Liver (tissue), 9 donors: ENCODE measurements around the gene GRID1. TPM values are rescaled to one million over a fixed set of nuclear protein-coding genes. Genes with fewer than 3 reads are reported as not detected.

ENCODE experiments used
- DNase-seq: peaks from one replicate; pipeline ENCODE4 v3.0.0-alpha.2; 2017; ENCODE audit warnings: low spot score
- H3K27ac ChIP-seq, 2 donors: one replicate each; pipeline ENCODE4 v1.7.0; 2013; ENCODE audit warnings: inconsistent platforms in 2 of 2, low read length in 2 of 2, control low read depth in 1 of 2, low read depth in 1 of 2, mild to moderate bottlenecking in 1 of 2
- H3K27me3 ChIP-seq, 4 donors: one replicate each; pipeline versions ENCODE4 v1.6.1 to v1.7.0; 2013; ENCODE audit warnings: low read length in 3 of 4, inconsistent platforms in 1 of 4, mild to moderate bottlenecking in 1 of 4, moderate library complexity in 1 of 4; ENCODE audit not compliant: control insufficient read depth in 4 of 4, insufficient read depth in 4 of 4
- H3K36me3 ChIP-seq, 4 donors: one replicate each; pipeline versions ENCODE4 v1.6.1 to v1.7.0; 2013; ENCODE audit warnings: low read length in 3 of 4, mild to moderate bottlenecking in 3 of 4, low read depth in 1 of 4, moderate library complexity in 1 of 4; ENCODE audit not compliant: control insufficient read depth in 4 of 4, insufficient read depth in 3 of 4
- H3K4me1 ChIP-seq, 4 donors: one replicate each; pipeline versions ENCODE4 v1.6.1 to v1.7.0; 2013; ENCODE audit warnings: low read length in 3 of 4, mild to moderate bottlenecking in 3 of 4, moderate library complexity in 1 of 4; ENCODE audit not compliant: control insufficient read depth in 4 of 4, insufficient read depth in 4 of 4
- H3K4me3 ChIP-seq, 3 donors: one replicate each; pipeline versions ENCODE4 v1.6.1 to v1.7.0; 2013; ENCODE audit warnings: low read length in 3 of 3, control low read depth in 1 of 3, low read depth in 1 of 3, mild to moderate bottlenecking in 1 of 3
- H3K9ac ChIP-seq, 2 donors: one replicate each; pipeline ENCODE4 v1.7.0; 2013; ENCODE audit warnings: low read length in 2 of 2, mild to moderate bottlenecking in 2 of 2, moderate library complexity in 2 of 2, control low read depth in 1 of 2, low read depth in 1 of 2
- H3K9me3 ChIP-seq, 4 donors: one replicate each; pipeline versions ENCODE4 v1.6.1 to v1.7.0; 2013; ENCODE audit warnings: low read length in 3 of 4; ENCODE audit not compliant: control insufficient read depth in 4 of 4
- EGR1 ChIP-seq, 2 donors: IDR thresholded peaks; 2 replicates each; pipeline ENCODE4 v1.6.1; 2016 to 2018; ENCODE audit warnings: antibody characterized with exemption in 2 of 2, low read depth in 2 of 2
- FOXA1 ChIP-seq: IDR thresholded peaks from 2 replicates; pipeline ENCODE4 v1.6.1; 2016; ENCODE audit warnings: antibody characterized with exemption
- FOXA2 ChIP-seq: IDR thresholded peaks from 2 replicates; pipeline ENCODE4 v1.6.1; 2016; ENCODE audit warnings: antibody characterized with exemption
- GABPA ChIP-seq, 2 donors: IDR thresholded peaks in 1 of 2; conservative IDR thresholded peaks in 1 of 2; 2 replicates each; pipeline ENCODE4 v1.6.1; 2016; ENCODE audit warnings: antibody characterized with exemption in 2 of 2, mild to moderate bottlenecking in 1 of 2, moderate library complexity in 1 of 2
- HNF4A ChIP-seq, 2 donors: conservative IDR thresholded peaks; 2 replicates each; pipeline ENCODE4 v1.6.1; 2016; ENCODE audit warnings: antibody characterized with exemption in 2 of 2, mild to moderate bottlenecking in 2 of 2
- HNF4G ChIP-seq: IDR thresholded peaks from 2 replicates; pipeline ENCODE4 v1.6.1; 2016; ENCODE audit warnings: antibody characterized with exemption
- JUND ChIP-seq, 2 donors: IDR thresholded peaks; 2 replicates each; pipeline ENCODE4 v1.6.1; 2016; ENCODE audit warnings: antibody characterized with exemption in 2 of 2
- NR2F2 ChIP-seq: IDR thresholded peaks from 2 replicates; pipeline ENCODE4 v1.6.1; 2016; ENCODE audit warnings: antibody characterized with exemption
- RAD21 ChIP-seq, 2 donors: IDR thresholded peaks; 2 replicates each; pipeline ENCODE4 v1.6.1; 2016; ENCODE audit warnings: antibody characterized with exemption in 2 of 2, mild to moderate bottlenecking in 2 of 2
- RXRA ChIP-seq, 2 donors: IDR thresholded peaks; 2 replicates each; pipeline ENCODE4 v1.6.1; 2017 to 2018; ENCODE audit warnings: antibody characterized with exemption in 2 of 2, mild to moderate bottlenecking in 1 of 2
- SP1 ChIP-seq: IDR thresholded peaks from 2 replicates; pipeline ENCODE4 v1.6.1; 2018; ENCODE audit warnings: antibody characterized with exemption, mild to moderate bottlenecking
- TAF1 ChIP-seq: conservative IDR thresholded peaks from 2 replicates; pipeline ENCODE4 v1.6.1; 2016; ENCODE audit warnings: antibody characterized with exemption, mild to moderate bottlenecking
- YY1 ChIP-seq: IDR thresholded peaks from 2 replicates; pipeline ENCODE4 v1.6.1; 2016; ENCODE audit warnings: antibody characterized with exemption, mild to moderate bottlenecking
- WGBS: extraction: QIAGEN DNeasy Blood & Tissue Kit; methylation state at CpG from one replicate; pipeline ENCODE4 v1.1.7; 2013; 5-methylcytosine and 5-hydroxymethylcytosine counted together
- polyA plus RNA-seq, 2 donors: library from polyadenylated mRNA; stranded (reverse) in 1 of 2; unstranded in 1 of 2; fragments of 200-250 nt in 1 of 2; fragments of >200 nt in 1 of 2; fragmentation: Nextera tagmentation in 1 of 2; extraction: Ambion mirVana in 1 of 2; gene quantifications; one replicate each; pipeline versions ENCODE4 v1.2.1 to v1.2.3, GENCODE V29; 2013 to 2015
- total RNA-seq, 2 donors: library from RNA; depleted of rRNA; stranded (reverse); fragments of >200 nt; gene quantifications; one replicate each; pipeline ENCODE4 v1.2.3, GENCODE V29; 2014
- TF ChIP-seq, protein P1 (sequence below): fragments of 150-350 bp; IDR thresholded peaks from 2 replicates; pipeline ENCODE4 v1.5.1; 2017; ENCODE audit warnings: improper control_type of control experiment, low read depth, low read length; ENCODE audit not compliant: missing input control
- TF ChIP-seq, protein P2 (sequence below): IDR thresholded peaks from 2 replicates; pipeline ENCODE4 v1.6.1; 2016; ENCODE audit warnings: antibody characterized with exemption, mild to moderate bottlenecking
- TF ChIP-seq, protein P3 (sequence below): IDR thresholded peaks from 2 replicates; pipeline ENCODE4 v1.6.1; 2016; ENCODE audit warnings: antibody characterized with exemption
- TF ChIP-seq, protein P4 (sequence below): IDR thresholded peaks from 2 replicates; pipeline ENCODE4 v1.6.1; 2016; ENCODE audit warnings: antibody characterized with exemption
- TF ChIP-seq, protein P5 (sequence below): IDR thresholded peaks from 2 replicates; pipeline ENCODE4 v1.6.1; 2016; ENCODE audit warnings: antibody characterized with exemption
- donor health status: healthy.
- donor health status: healthy.
- donor health status: healthy.
- donor health status: healthy.
- donor health status: healthy.

GRID1 gene
- total and polyA plus RNA-seq, 4 donors = 0.09 to 0.17 (median 0.14) TPM; not detected in 1

DNA sequence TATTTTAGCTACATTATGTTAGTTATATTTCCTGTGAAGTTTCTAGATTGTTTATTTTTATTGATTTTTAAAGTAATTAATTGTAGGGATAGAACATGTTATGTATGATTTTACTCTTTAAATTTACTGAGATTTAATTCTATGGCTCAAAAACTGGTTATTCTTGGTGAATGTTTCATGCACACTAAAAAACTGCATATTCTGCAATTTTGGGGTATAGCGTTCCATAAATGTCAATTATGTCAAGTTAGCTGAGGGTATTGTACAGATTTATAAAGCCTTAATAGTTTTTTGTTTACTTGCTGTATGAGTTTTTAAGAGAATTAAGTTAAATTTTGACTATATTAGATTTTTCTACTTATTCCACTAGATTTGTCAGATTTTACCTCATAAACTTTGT is 669.7 kb downstream of the GRID1 start:
- no peak for DNase-seq
- Histone ChIP-seq H3K36me3 (no peaks in the 10 kb centered on the region), H3K27ac (no peak overlapping the region), H3K9me3 (no peaks in the 10 kb centered on the region), H3K4me3 (no peak overlapping the region), H3K9ac (no peak overlapping the region), H3K27me3 (peaks cover 0 to 7% (median 0%) of the 10 kb centered on the region in 4 donors), H3K4me1 (no peaks in the 10 kb centered on the region)
- TF ChIP-seq NR2F2 = no peak
- no peak for TF ChIP-seq JUND (IDR thresholded peaks at IDR 0.05)
- TF ChIP-seq, protein P1, sequence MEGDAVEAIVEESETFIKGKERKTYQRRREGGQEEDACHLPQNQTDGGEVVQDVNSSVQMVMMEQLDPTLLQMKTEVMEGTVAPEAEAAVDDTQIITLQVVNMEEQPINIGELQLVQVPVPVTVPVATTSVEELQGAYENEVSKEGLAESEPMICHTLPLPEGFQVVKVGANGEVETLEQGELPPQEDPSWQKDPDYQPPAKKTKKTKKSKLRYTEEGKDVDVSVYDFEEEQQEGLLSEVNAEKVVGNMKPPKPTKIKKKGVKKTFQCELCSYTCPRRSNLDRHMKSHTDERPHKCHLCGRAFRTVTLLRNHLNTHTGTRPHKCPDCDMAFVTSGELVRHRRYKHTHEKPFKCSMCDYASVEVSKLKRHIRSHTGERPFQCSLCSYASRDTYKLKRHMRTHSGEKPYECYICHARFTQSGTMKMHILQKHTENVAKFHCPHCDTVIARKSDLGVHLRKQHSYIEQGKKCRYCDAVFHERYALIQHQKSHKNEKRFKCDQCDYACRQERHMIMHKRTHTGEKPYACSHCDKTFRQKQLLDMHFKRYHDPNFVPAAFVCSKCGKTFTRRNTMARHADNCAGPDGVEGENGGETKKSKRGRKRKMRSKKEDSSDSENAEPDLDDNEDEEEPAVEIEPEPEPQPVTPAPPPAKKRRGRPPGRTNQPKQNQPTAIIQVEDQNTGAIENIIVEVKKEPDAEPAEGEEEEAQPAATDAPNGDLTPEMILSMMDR = no peak
- TF ChIP-seq EGR1 (IDR thresholded peaks at IDR 0.05; ENCODE audit: low read depth in 2 of 2) = no peak
- TF ChIP-seq, protein P2, sequence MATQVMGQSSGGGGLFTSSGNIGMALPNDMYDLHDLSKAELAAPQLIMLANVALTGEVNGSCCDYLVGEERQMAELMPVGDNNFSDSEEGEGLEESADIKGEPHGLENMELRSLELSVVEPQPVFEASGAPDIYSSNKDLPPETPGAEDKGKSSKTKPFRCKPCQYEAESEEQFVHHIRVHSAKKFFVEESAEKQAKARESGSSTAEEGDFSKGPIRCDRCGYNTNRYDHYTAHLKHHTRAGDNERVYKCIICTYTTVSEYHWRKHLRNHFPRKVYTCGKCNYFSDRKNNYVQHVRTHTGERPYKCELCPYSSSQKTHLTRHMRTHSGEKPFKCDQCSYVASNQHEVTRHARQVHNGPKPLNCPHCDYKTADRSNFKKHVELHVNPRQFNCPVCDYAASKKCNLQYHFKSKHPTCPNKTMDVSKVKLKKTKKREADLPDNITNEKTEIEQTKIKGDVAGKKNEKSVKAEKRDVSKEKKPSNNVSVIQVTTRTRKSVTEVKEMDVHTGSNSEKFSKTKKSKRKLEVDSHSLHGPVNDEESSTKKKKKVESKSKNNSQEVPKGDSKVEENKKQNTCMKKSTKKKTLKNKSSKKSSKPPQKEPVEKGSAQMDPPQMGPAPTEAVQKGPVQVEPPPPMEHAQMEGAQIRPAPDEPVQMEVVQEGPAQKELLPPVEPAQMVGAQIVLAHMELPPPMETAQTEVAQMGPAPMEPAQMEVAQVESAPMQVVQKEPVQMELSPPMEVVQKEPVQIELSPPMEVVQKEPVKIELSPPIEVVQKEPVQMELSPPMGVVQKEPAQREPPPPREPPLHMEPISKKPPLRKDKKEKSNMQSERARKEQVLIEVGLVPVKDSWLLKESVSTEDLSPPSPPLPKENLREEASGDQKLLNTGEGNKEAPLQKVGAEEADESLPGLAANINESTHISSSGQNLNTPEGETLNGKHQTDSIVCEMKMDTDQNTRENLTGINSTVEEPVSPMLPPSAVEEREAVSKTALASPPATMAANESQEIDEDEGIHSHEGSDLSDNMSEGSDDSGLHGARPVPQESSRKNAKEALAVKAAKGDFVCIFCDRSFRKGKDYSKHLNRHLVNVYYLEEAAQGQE = no peak
- TF ChIP-seq RAD21 (IDR thresholded peaks at IDR 0.05) = no peak
- TF ChIP-seq TAF1 = no peak
- TF ChIP-seq RXRA (IDR thresholded peaks at IDR 0.05) = no peak
- TF ChIP-seq YY1 = no peak
- TF ChIP-seq, protein P3, sequence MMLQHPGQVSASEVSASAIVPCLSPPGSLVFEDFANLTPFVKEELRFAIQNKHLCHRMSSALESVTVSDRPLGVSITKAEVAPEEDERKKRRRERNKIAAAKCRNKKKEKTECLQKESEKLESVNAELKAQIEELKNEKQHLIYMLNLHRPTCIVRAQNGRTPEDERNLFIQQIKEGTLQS = no peak
- TF ChIP-seq FOXA2 = no peak
- no peak for TF ChIP-seq HNF4G
- no peak for TF ChIP-seq SP1
- TF ChIP-seq, protein P4, sequence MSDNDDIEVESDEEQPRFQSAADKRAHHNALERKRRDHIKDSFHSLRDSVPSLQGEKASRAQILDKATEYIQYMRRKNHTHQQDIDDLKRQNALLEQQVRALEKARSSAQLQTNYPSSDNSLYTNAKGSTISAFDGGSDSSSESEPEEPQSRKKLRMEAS = no peak
- no peak for TF ChIP-seq HNF4A (conservative IDR thresholded peaks at IDR 0.05)
- no peak for TF ChIP-seq FOXA1
- TF ChIP-seq, protein P5, sequence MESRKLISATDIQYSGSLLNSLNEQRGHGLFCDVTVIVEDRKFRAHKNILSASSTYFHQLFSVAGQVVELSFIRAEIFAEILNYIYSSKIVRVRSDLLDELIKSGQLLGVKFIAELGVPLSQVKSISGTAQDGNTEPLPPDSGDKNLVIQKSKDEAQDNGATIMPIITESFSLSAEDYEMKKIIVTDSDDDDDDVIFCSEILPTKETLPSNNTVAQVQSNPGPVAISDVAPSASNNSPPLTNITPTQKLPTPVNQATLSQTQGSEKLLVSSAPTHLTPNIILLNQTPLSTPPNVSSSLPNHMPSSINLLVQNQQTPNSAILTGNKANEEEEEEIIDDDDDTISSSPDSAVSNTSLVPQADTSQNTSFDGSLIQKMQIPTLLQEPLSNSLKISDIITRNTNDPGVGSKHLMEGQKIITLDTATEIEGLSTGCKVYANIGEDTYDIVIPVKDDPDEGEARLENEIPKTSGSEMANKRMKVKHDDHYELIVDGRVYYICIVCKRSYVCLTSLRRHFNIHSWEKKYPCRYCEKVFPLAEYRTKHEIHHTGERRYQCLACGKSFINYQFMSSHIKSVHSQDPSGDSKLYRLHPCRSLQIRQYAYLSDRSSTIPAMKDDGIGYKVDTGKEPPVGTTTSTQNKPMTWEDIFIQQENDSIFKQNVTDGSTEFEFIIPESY = no peak
- no peak for TF ChIP-seq GABPA (IDR thresholded peaks at IDR 0.05 in 1 of 2, conservative IDR thresholded peaks at IDR 0.05 in 1 of 2)
- 90% methylated on average over 1 of the region's 1 CpG for WGBS
